ENCODE data around the gene CITED1. TPM values are rescaled to one million over a fixed set of nuclear protein-coding genes. Genes with fewer than 3 reads are reported as not detected.
A peak's percentile ranks its signal among the peaks of the same experiment; 100 is the strongest.

CITED1 gene
- total RNA-seq, 1 experiment from 2014 or later = 1.1 TPM

- H2AK5ac ChIP-seq (ENCODE audit: insufficient read length, low read length) = no peak overlapping the region
- H2BK12ac ChIP-seq (ENCODE audit: insufficient read length, low read depth, low read length) = no peak overlapping the region
- peak; percentile 53 for DNase-seq
- H3K9me3 ChIP-seq (ENCODE audit: control insufficient read depth, low read depth, low read length) = peaks cover 13% of the 10 kb centered on the region
- H4K20me1 ChIP-seq (ENCODE audit: control insufficient read depth, insufficient read depth, insufficient read length) = no peaks in the 10 kb centered on the region
- no peak overlapping the region for H3K9ac ChIP-seq (ENCODE audit: extremely low read depth, insufficient read length, low read length)
- H2BK15ac ChIP-seq (ENCODE audit: low read depth, low read length) = no peak overlapping the region
- no peak overlapping the region for H4K5ac ChIP-seq (ENCODE audit: insufficient read length, low read depth, low read length)
- H4K91ac ChIP-seq (ENCODE audit: insufficient read length, low read depth, low read length) = no peak overlapping the region
- no peak overlapping the region for H2BK120ac ChIP-seq (ENCODE audit: low read depth, low read length, poor library complexity, severe bottlenecking)
- no peak overlapping the region for H3K18ac ChIP-seq (ENCODE audit: insufficient read length, low read depth, low read length)
- H3K27me3 ChIP-seq (ENCODE audit: insufficient read depth, low read length) = peaks cover 8% of the 10 kb centered on the region; the same call in 1 of the 2 replicates
- no CpG with 5 or more reads among the region's 4 CpGs for WGBS (ENCODE audit: extremely low coverage, insufficient read length, low lambda C conversion rate)
- peaks cover 65 to 77% of the 10 kb centered on the region in 2 experiments for H3K9me3 Mint-ChIP-seq
- H3K56ac ChIP-seq (ENCODE audit: insufficient read length, low read depth, low read length) = no peak overlapping the region
- no peak overlapping the region for H3K4me2 ChIP-seq (ENCODE audit: insufficient read depth, insufficient read length, low read length)
- H3K27ac ChIP-seq (ENCODE audit: insufficient read length, low read depth, low read length) = no peak overlapping the region
- H3K4me1 Mint-ChIP-seq = no peaks in the 10 kb centered on the region
- H2BK5ac ChIP-seq (ENCODE audit: insufficient read length, low read length) = no peak overlapping the region
- no peaks in the 10 kb centered on the region for H3K79me2 ChIP-seq (ENCODE audit: insufficient read depth, low read length)
- no peak overlapping the region for H2BK20ac ChIP-seq (ENCODE audit: low read depth, low read length, poor library complexity, severe bottlenecking)
- no peak overlapping the region for H3K23ac ChIP-seq (ENCODE audit: insufficient read length, low read depth, low read length)
- H3K36me3 Mint-ChIP-seq (ENCODE audit: insufficient read depth in 1 of 3, low read depth in 3 of 3) = peaks cover 0 to 4% (median 4%) of the 10 kb centered on the region in 3 experiments; a peak in 5 of 7 replicates
- no peak overlapping the region for H4K8ac ChIP-seq (replicated peaks; ENCODE audit: insufficient read length, low read depth, low read length)
- no peak overlapping the region for H3K14ac ChIP-seq (ENCODE audit: insufficient read depth, low read length)
- no peak overlapping the region for H3K4ac ChIP-seq (ENCODE audit: low read depth, low read length)
- no peaks in the 10 kb centered on the region for H3K79me1 ChIP-seq (ENCODE audit: insufficient read depth, low read depth, low read length, poor library complexity, severe bottlenecking)
- no peak overlapping the region; a peak in 1 of 5 replicates for H3K4me3 Mint-ChIP-seq
- no peak overlapping the region for H3T11ph ChIP-seq (ENCODE audit: low read length)
- no peaks in the 10 kb centered on the region for H3K4me1 ChIP-seq (ENCODE audit: insufficient read depth, low read length)
- H3K27me3 Mint-ChIP-seq (ENCODE audit: low read depth) = peaks cover 49% of the 10 kb centered on the region
- TF ChIP-seq CTCF (conservative IDR thresholded peaks at IDR 0.05) = peak; percentile 69
- no peak overlapping the region for H2AFZ ChIP-seq (ENCODE audit: low read length)
- no peaks in the 10 kb centered on the region for H3K23me2 ChIP-seq (ENCODE audit: insufficient read length, low read depth, low read length, poor library complexity, severe bottlenecking)
- H3K27ac Mint-ChIP-seq = no peak overlapping the region
Observed at GRCh38 chrX:72297953-72298730, 7.6 kb downstream of the CITED1 start.
